DMS 273 treated with DMSO at 0.1 percent for 48 hours (cell line): ENCODE measurements around the gene ZNF454.

ENCODE experiments used
- DNase-seq: peaks from one replicate; lab custom pipeline; 2025; lab: John Stamatoyannopoulos, UW

Gene ZNF454

DNA sequence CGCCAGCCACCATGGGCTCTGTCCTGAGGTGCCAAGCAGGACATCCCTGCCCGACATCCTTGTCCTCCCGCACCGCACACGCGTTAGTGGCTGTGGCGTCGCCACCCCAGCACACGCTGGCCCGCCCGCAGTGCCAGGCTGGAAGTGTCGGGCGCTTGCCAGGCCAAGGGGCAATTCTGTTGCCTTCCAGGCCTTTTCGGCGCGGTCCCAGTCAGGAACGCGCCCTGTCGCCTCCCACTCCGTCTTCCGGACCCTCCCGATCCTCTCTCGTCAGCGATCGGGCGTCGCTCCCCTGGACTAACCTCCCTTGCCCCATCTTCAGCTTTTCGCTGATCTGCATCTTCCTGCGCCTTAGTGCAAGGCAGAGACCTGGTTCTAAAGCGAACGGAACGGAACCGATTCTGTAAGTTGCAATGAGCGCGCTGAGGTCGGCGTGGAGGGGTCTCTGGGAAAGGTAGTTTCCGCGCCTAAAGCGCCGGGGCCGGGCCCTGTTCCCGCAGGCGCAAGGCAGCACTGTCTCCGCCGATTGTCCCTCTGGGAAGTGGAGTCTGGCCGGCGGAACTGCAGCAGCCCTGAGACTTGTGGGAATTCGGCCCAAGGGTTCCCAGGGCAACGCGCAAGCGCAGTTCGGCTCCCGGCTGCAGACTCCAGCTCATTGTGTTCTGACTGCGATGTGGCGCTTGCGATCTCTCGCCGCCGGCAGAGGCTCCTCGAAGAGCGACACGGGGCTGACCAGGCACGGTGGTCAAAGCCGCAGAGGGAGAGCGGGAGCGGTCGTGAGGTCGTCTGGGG, at the start of gene ZNF454:
Gene ZNF454 (plus strand): TSS at position 630 of the 792 bp plus-strand sequence. CDS start 1,594 bp downstream, outside the sequence.
- DNase-seq, result peak; percentile 79

- no peak for DNase-seq
Measured at GRCh38 chr5:178895615-178896571, 45.1 kb upstream of the ZNF454 start, which contains the start of gene ZFP2. Gene ZFP2, plus strand, starts transcription at chr5:178895913. Its CDS starts 35,401 bp downstream, at chr5:178931314.

DNA sequence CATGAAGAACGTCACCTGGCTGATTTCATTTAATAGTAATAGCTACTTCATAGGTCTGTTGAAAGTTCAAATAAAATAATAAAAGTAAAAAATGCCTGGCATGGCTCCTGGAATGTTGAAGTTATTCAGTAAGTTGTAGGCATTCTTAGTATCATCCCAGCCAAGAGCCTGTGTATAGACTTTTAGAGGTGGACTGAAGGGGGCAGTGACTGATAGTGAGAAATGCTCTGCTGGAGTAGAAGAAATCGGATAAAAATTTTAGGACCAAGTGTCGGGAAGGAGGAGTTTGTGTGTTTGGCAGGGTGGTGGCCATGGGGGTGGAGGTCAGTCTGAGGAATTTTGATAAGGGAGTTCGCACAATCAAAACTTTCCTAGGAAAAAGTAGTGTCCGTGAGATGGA, 41.7 kb upstream of the ZNF454 start:
- no peak for DNase-seq

- no peak for DNase-seq
Measured at GRCh38 chr5:178902849-178903248, 38.1 kb upstream of the ZNF454 start.

GRCh38 chr5:178931846-178932760, 8.9 kb upstream of the ZNF454 start:
- DNase-seq, result no peak

DNA sequence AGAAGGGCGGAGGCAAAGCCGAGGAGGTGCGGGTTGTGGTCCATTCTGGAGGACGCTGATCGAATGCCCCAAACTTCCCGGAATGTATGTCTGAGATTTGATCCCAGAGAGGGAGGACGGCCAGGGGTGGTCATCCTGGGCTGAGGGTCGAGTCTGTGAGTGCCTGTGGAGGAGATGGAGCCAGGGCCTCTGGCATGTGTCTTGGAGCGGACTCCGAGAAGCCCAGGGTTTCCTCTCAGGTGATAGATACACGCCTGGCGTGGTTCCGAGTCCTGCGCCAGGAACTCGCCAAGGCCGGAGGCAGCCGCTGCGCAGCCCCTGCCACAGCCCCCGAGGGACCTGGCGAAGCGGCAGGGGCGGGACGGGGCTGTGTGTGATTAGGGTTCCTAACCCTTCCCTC, 363 bp downstream of the ZNF454 start:
- no peak for DNase-seq

DNA sequence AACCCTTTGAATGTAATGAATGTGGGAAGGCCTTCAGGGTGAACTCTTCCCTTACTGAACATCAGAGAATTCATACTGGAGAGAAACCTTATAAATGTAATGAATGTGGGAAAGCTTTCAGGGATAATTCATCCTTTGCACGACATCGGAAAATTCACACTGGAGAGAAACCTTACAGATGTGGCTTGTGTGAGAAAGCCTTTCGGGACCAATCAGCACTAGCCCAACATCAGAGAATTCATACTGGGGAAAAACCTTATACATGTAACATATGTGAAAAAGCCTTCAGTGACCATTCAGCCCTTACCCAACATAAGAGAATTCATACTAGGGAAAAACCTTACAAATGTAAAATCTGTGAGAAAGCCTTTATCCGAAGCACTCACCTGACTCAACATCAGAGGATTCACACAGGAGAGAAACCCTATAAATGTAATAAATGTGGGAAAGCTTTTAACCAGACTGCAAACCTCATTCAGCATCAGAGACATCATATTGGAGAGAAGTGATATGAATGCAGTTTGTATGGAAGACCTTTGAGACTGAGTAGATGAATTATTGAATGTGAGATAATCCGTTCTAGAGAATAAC, 24.6 kb downstream of the ZNF454 start:
- no peak for DNase-seq

DNA sequence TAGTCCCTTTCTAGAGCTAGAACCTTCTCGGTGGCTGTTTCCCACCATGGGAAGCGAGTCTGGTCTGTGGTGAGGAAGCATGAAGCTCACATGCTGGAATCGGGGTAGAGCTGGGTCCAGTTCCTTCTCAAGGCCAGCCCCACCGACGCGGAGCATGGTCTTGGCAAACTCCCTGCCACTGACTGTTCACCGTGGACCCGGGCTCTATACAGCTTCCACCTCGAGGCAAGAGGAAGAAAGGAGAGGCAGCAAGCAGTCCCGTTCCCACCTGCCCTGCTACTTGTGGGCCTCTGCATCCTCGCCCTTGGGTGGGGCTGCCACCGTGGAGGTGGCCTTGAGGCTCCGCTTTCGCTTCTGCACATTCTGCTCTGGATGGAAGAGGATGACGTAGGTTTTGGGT, 40.4 kb downstream of the ZNF454 start:
- no peak for DNase-seq

DNA sequence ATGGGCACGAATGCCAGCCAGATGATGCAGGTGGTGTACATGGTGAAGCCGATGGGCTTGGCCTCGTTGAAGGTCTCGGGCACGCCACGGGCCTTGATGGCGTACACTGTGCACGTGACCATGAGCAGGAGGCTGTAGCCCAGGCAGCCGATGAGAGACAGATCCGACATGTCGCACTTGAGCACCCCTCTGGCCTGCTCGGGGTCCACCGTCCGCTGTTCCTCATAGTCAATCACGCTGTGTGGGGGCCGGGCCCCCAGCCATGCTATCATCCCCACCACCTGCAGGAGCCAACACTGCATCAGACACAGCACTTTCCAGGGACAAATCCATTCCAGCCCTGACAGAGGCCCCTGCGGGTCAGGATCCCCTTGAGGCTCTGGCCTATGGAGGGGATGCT, 41.9 kb downstream of the ZNF454 start:
- DNase-seq, result no peak

DNA sequence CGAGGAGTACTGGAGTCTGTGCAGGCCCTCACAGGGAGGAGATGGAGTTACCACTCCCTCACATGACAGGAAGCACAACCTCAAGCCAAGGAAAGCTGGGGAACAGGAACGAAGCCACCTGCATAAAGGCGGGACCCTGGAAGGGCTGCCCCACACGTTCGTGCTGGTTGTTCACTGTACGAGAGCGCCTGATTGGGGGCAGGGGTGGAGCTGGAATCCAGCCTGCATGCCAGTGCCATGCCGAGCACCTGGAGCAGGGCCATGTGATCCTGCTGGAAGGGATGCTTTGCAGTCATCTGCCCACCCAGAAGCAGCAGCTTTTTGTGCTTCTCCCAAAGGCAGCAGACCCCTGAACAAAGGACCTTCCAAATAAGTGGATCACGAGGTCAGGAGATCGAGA, 42.7 kb downstream of the ZNF454 start:
- no peak for DNase-seq

- DNase-seq, result no peak
Measured at GRCh38 chr5:178984145-178985072, 43.4 kb downstream of the ZNF454 start.

- DNase-seq, result no peak
Measured at GRCh38 chr5:178986326-178986960, 45.4 kb downstream of the ZNF454 start.

DNA sequence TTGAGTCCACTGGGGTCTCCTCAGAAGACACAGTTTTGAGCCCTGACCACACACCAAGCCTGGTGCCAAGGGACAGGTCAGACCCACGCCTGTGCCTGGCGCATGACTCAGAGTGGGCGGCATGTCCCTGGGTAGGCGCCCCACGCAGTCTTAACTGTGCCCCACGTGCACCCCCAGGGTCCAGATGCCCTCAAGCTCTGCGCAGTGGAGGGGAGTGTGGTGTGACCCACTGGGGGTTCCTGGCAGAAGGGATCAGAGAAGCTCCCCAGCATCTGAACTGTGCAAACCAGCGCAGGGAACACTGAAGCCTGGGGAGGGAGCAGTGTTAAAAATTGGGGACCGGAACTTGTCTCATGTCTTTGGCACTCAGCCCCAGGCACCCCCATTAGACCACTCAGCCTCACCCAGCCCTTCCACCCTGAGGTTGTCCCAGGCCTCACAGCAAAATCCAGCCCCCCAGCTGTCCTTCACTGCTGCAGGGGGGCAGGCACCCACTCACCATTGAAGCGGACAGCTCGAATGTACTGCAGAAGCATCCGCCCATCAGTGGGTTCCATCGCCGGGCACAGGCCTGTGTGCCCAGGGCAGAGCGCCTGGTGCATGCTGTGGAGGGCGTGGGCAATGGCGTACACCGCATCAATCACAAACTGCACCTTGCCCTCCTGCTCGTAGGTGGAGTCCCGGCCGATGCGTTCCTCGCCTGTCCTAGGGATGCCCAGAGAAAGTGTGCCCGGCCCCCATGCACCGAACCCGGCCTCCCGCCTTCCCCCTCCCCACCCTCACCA, 47.6 kb downstream of the ZNF454 start:
- DNase-seq, result no peak

GRCh38 chr5:178989311-178989710, 48.3 kb downstream of the ZNF454 start:
- DNase-seq, result no peak

GRCh38 chr5:178990491-178990890, 49.5 kb downstream of the ZNF454 start:
- DNase-seq, result no peak

DNA sequence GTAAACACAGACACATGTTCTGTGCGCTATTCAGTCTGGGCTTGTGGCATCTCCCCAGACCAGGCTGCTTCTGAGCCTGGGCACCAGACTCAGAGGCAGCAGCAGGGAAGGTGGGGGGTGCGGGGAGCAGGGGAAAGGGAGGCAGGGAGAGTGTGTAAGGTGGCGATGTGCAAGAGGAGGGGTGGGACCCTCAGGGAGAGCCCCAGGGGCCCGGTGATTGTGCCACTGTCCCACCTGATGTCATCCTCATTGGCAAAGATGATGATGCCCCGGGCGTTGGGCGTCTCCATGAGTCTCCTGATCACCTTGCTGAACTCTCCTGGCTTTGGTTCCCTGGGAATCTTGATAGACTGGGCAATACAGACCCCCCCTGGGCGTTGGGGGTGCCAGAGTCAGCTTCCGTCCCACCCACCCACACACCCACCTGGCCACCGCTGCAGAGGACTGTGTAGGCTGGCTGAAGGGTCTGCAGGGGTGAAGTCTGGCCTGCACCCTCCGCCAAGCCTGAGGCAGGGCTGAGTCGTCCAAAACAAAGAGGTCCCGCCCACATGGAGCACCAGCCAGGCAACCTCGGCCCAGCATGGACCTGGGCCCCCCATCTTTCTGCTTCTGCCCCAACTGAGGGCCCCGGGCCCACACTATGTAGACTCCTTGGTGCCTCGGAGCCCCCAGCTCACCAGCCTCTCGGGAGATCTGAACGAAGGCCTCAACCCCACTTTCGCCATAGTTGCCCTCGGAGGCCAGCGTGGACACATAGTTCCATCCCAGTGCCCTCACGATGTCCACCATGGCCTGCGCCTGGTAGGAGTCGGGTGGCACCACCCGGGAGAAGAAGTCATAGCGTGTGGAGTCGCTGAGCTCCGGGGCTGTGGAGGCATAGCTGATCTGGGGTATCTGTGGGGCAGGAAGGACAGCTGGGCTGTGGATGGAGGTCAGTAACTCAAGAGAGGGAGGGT, 50.5 kb downstream of the ZNF454 start:
- DNase-seq, result no peak

DNA sequence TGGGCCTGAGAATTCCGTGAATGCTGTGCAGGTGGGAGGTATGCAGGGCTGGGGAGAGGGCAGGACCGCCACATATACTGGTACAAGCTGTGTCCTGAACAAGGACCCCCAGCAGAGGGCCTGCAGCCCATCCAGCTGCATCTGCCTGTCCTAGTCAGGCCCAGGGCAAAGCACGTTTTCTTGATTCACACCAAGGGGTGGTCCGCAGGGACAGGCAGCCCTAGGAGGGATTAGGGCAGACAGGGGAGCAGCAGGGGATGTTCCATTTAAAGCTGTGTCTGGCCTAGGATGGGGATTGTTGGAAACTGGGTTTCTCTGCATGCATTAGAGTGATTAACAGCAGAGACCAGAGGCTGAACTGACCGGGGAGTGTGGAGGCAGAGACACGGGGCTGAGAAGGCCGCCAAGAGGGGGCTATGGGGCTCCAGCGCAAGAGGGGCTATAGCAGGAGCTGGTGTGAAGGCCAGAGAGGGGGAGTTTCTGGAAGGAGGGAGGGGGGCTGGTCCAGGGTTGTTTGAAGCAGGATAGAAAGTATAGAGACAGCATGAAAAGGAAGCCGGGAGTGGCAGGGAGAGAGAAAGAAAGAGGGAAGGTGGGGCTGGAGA, 51.4 kb downstream of the ZNF454 start:
- no peak for DNase-seq
